GM12878 (cell line): ENCODE data around the gene TRIM37. TPM values are rescaled to one million over a fixed set of nuclear protein-coding genes. Genes with fewer than 3 reads are reported as not detected.

Experiments
- ATAC-seq: fragments of 200-7000 bp; cut with Tn5 transposase; 3 replicates; pipeline ENCODE4 v1.9.1; 2020; ENCODE audit warnings: mild to moderate bottlenecking, moderate library complexity
- BruUV-seq: library from RNA; stranded (reverse); fragments of 400-500 nt; replicated peaks from 2 replicates; lab custom pipeline; 2021; lab: Mats Ljungman, UMichigan
- CTCF ChIA-PET: fragments of 300-600 bp; sonication (Branson Sonifier 250); formaldehyde crosslinking; extraction: SDS; loops from one replicate; lab custom pipeline; 2021; ENCODE audit warnings: inconsistent platforms; lab: Yijun Ruan, JAX
- POLR2A ChIA-PET: fragments of 350-600 bp; formaldehyde crosslinking; extraction: SDS; loops from one replicate; lab custom pipeline; 2021; ENCODE audit warnings: inconsistent platforms; lab: Charles Lee
- RAD21 ChIA-PET: fragments of 300-600 bp; sonication (Branson Sonifier 250); formaldehyde crosslinking; loops from one replicate; lab custom pipeline; 2023; ENCODE audit warnings: antibody characterized with exemption; ENCODE audit not compliant: unreplicated experiment; lab: Charles Lee
- SMC1A ChIA-PET: fragments of 300-600 bp; sonication (Branson Sonifier 250); formaldehyde crosslinking; loops from one replicate; lab custom pipeline; 2023; ENCODE audit not compliant: unreplicated experiment, uncharacterized antibody; lab: Charles Lee
- DNase-seq: peaks from one replicate; pipeline ENCODE4 v3.0.0-alpha.2; 2011; ENCODE audit warnings: low read depth, low spot score
- FAIRE-seq: peaks from 3 replicates; lab custom pipeline; 2011; peaks lifted over from hg19 to GRCh38; lab: Jason Lieb, UNC
- H2AFZ ChIP-seq: 2 replicates; pipeline ENCODE4 v1.6.0; 2011; ENCODE audit warnings: low read depth, low read length, control low read depth; ENCODE audit not compliant: control insufficient read depth
- H3K27ac ChIP-seq: 2 replicates; pipeline ENCODE4 v1.5.1; 2011; ENCODE audit warnings: control low read depth; ENCODE audit not compliant: control insufficient read depth, insufficient read depth
- H3K27me3 ChIP-seq, 2 experiments: replicated peaks in 1 of 2; 2 replicates each; pipeline versions ENCODE4 v1.6.0 to v1.6.1; 2011; ENCODE audit warnings: low read length in 1 of 2; ENCODE audit not compliant: control insufficient read depth in 2 of 2, insufficient read depth in 2 of 2
- H3K36me3 ChIP-seq, 2 experiments: 2 replicates each; pipeline ENCODE4 v1.5.1; 2011; ENCODE audit warnings: low read length in 1 of 2; ENCODE audit not compliant: control insufficient read depth in 2 of 2, insufficient read depth in 2 of 2
- H3K4me1 ChIP-seq: 2 replicates; pipeline ENCODE4 v1.6.1; 2011; ENCODE audit warnings: mild to moderate bottlenecking, low read length, moderate library complexity, mixed read lengths; ENCODE audit not compliant: control insufficient read depth, insufficient read depth
- H3K4me2 ChIP-seq: 2 replicates; pipeline ENCODE4 v1.6.0; 2011; ENCODE audit warnings: control low read depth; ENCODE audit not compliant: control insufficient read depth, insufficient read depth
- H3K4me3 ChIP-seq: fragments of 200-600 bp; sonication (generic); 2 replicates; pipeline ENCODE4 v1.5.1; 2016
- H3K79me2 ChIP-seq: 2 replicates; pipeline ENCODE4 v1.6.0; 2011; ENCODE audit warnings: low read length; ENCODE audit not compliant: control insufficient read depth, insufficient read depth
- H3K9ac ChIP-seq: 2 replicates; pipeline ENCODE4 v1.8.0; 2011; ENCODE audit warnings: low read length, control low read depth, mixed read lengths; ENCODE audit not compliant: control insufficient read depth, insufficient read depth
- H3K9me3 ChIP-seq: replicated peaks from 3 replicates; pipeline ENCODE4 v1.5.1; 2011; ENCODE audit warnings: mild to moderate bottlenecking, low read length; ENCODE audit not compliant: control insufficient read depth, insufficient read depth
- H4K20me1 ChIP-seq: 2 replicates; pipeline ENCODE4 v1.6.0; 2011; ENCODE audit not compliant: control insufficient read depth, insufficient read depth
- BHLHE40 ChIP-seq, 2 experiments: fragments of 450-650 bp in 1 of 2; IDR thresholded peaks; 2 replicates each; pipeline ENCODE4 v1.6.1; 2011 to 2017; ENCODE audit warnings: low read depth in 2 of 2, borderline replicate concordance in 1 of 2, improper control_type of control experiment in 1 of 2, low read length in 1 of 2, mild to moderate bottlenecking in 1 of 2
- HCFC1 ChIP-seq: fragments of 150-350 bp; IDR thresholded peaks from 2 replicates; pipeline ENCODE4 v1.6.1; 2014; ENCODE audit warnings: low read length
- HDAC6 ChIP-seq: fragments of 200-600 bp; sonication (generic); IDR thresholded peaks from one replicate; pipeline ENCODE4 v1.8.0; 2017; ENCODE audit warnings: antibody characterized with exemption; ENCODE audit not compliant: unreplicated experiment
- MYC ChIP-seq: IDR thresholded peaks from 2 replicates; pipeline ENCODE4 v1.6.1; 2011; ENCODE audit warnings: mild to moderate bottlenecking, low read length, moderate library complexity, inconsistent platforms; ENCODE audit not compliant: insufficient read depth, insufficient replicate concordance, insufficient read length, severe bottlenecking
- PML ChIP-seq: IDR thresholded peaks from 2 replicates; pipeline ENCODE4 v1.6.1; 2012; ENCODE audit warnings: low read length, inconsistent platforms
- POLR2AphosphoS5 ChIP-seq: IDR thresholded peaks from 2 replicates; pipeline ENCODE4 v1.6.1; 2011; ENCODE audit warnings: mild to moderate bottlenecking, low read length, inconsistent platforms
- SMAD5 ChIP-seq: IDR thresholded peaks from 2 replicates; pipeline ENCODE4 v1.6.1; 2016; ENCODE audit warnings: antibody characterized with exemption, low read depth
- SREBF2 ChIP-seq: IDR thresholded peaks from 2 replicates; pipeline ENCODE4 v1.6.1; 2012; ENCODE audit warnings: mild to moderate bottlenecking, low read length
- ZBED1 ChIP-seq: IDR thresholded peaks from 2 replicates; pipeline ENCODE4 v1.6.1; 2016; ENCODE audit warnings: borderline replicate concordance
- ZBTB11 ChIP-seq: fragments of 450-650 bp; formaldehyde crosslinking; IDR thresholded peaks from 2 replicates; pipeline ENCODE4 v1.5.0; 2022; ENCODE audit warnings: mild to moderate bottlenecking, missing genetic modification characterization
- WGBS: methylation state at CpG from one replicate; pipeline ENCODE4 v1.1.6; 2016; ENCODE audit warnings: low lambda C conversion rate; ENCODE audit not compliant: insufficient replicate concordance, insufficient coverage; ENCODE audit errors: missing lambda C conversion rate; 5-methylcytosine and 5-hydroxymethylcytosine counted together
- in situ Hi-C: fragments of 300-500 bp; cut with MboI; formaldehyde crosslinking; loops from 9 replicates; pipeline ENCODE4 v1.14.3; 2018; ENCODE audit warnings: mixed read lengths
- intact Hi-C: fragments of 100-400 bp; cut with micrococcal nuclease; formaldehyde crosslinking; loops from one replicate; pipeline ENCODE4 v1.14.2; 2022; ENCODE audit not compliant: unreplicated experiment
- polyA plus RNA-seq, 11 experiments: library from polyadenylated mRNA; depleted of rRNA in 4 of 11; unstranded in 6 of 11; stranded (reverse) in 5 of 11; fragments of >200 nt; fragmentation: Nextera tagmentation in 4 of 11; fragmentation: Illumina TruSeq in 1 of 11; extraction: Ambion mirVana in 4 of 11; extraction: Trizol in 1 of 11; gene quantifications; 1 replicate in 1 of 11; 2 replicates in 10 of 11; pipeline versions ENCODE4 v1.2.1 to v1.2.3, GENCODE V29; 2011 to 2016; ENCODE audit warnings: inconsistent platforms in 2 of 11, missing spikeins in 2 of 11, low read depth in 1 of 11
- total RNA-seq, 4 experiments: library from RNA; depleted of rRNA in 3 of 4; stranded (reverse); fragments of >200 nt in 3 of 4; fragmentation: Illumina TruSeq in 1 of 4; extraction: Trizol in 1 of 4; gene quantifications; 2 replicates each; pipeline versions ENCODE4 v1.2.1 to v1.2.3, GENCODE V29; 2013 to 2021
- TF ChIP-seq, protein P1 (sequence below): fragments of 450-650 bp; IDR thresholded peaks from 2 replicates; pipeline ENCODE4 v1.6.1; 2016; ENCODE audit warnings: mild to moderate bottlenecking
- TF ChIP-seq, protein P2 (sequence below): IDR thresholded peaks from 2 replicates; pipeline ENCODE4 v1.6.1; 2011; ENCODE audit warnings: low read depth, mild to moderate bottlenecking, low read length, moderate library complexity, borderline replicate concordance; ENCODE audit errors: extremely low read depth
- TF ChIP-seq, protein P3 (sequence below): IDR thresholded peaks from 2 replicates; pipeline ENCODE4 v1.6.1; 2012; ENCODE audit warnings: improper control_type of control experiment, low read depth, low read length; ENCODE audit not compliant: insufficient replicate concordance

TRIM37 gene
- total and polyA plus RNA-seq, 10 of the 15 experiments (the other 5 are each of a cell fraction or from before 2014, with no cell fraction given), result 4.8 to 20.6 (median 18.1) TPM

DNA sequence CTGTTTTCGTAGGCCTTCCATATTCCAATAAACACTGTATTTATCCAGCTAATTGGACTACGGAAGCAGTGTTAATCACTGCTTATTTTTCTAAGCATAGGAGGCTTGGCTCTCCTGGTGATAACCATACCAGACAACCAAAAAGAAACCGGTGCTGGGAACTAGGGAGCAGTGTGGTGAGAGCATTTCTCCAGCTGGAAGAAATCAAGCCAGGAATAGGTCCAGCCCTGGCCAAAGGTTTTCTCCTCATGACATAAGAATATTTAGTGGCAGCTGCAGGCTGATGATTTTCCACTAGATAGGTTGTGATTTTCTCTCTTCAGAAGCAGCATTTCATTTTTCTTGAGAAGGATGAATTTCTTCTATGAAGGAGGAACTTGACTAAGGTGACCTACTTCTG, 141.5 kb downstream of the TRIM37 start:
- FAIRE-seq, result no peak
- no peak for TF ChIP-seq SMAD5
- TF ChIP-seq, protein P1, sequence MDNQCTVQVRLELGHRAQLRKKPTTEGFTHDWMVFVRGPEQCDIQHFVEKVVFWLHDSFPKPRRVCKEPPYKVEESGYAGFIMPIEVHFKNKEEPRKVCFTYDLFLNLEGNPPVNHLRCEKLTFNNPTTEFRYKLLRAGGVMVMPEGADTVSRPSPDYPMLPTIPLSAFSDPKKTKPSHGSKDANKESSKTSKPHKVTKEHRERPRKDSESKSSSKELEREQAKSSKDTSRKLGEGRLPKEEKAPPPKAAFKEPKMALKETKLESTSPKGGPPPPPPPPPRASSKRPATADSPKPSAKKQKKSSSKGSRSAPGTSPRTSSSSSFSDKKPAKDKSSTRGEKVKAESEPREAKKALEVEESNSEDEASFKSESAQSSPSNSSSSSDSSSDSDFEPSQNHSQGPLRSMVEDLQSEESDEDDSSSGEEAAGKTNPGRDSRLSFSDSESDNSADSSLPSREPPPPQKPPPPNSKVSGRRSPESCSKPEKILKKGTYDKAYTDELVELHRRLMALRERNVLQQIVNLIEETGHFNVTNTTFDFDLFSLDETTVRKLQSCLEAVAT, result no peak
- TF ChIP-seq SREBF2, result no peak
- no peak for TF ChIP-seq HCFC1
- no peak for TF ChIP-seq PML
- TF ChIP-seq, protein P2, sequence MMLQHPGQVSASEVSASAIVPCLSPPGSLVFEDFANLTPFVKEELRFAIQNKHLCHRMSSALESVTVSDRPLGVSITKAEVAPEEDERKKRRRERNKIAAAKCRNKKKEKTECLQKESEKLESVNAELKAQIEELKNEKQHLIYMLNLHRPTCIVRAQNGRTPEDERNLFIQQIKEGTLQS, result no peak
- TF ChIP-seq ZBED1, result no peak
- TF ChIP-seq POLR2AphosphoS5, result no peak
- TF ChIP-seq ZBTB11 (CRISPR knock-in tag), result no peak
- TF ChIP-seq BHLHE40 (IDR thresholded peaks at IDR 0.05; ENCODE audit: borderline replicate concordance in 1 of 2, low read depth in 2 of 2, low read length in 1 of 2), result no peak
- TF ChIP-seq HDAC6, result no peak
- TF ChIP-seq, protein P3, sequence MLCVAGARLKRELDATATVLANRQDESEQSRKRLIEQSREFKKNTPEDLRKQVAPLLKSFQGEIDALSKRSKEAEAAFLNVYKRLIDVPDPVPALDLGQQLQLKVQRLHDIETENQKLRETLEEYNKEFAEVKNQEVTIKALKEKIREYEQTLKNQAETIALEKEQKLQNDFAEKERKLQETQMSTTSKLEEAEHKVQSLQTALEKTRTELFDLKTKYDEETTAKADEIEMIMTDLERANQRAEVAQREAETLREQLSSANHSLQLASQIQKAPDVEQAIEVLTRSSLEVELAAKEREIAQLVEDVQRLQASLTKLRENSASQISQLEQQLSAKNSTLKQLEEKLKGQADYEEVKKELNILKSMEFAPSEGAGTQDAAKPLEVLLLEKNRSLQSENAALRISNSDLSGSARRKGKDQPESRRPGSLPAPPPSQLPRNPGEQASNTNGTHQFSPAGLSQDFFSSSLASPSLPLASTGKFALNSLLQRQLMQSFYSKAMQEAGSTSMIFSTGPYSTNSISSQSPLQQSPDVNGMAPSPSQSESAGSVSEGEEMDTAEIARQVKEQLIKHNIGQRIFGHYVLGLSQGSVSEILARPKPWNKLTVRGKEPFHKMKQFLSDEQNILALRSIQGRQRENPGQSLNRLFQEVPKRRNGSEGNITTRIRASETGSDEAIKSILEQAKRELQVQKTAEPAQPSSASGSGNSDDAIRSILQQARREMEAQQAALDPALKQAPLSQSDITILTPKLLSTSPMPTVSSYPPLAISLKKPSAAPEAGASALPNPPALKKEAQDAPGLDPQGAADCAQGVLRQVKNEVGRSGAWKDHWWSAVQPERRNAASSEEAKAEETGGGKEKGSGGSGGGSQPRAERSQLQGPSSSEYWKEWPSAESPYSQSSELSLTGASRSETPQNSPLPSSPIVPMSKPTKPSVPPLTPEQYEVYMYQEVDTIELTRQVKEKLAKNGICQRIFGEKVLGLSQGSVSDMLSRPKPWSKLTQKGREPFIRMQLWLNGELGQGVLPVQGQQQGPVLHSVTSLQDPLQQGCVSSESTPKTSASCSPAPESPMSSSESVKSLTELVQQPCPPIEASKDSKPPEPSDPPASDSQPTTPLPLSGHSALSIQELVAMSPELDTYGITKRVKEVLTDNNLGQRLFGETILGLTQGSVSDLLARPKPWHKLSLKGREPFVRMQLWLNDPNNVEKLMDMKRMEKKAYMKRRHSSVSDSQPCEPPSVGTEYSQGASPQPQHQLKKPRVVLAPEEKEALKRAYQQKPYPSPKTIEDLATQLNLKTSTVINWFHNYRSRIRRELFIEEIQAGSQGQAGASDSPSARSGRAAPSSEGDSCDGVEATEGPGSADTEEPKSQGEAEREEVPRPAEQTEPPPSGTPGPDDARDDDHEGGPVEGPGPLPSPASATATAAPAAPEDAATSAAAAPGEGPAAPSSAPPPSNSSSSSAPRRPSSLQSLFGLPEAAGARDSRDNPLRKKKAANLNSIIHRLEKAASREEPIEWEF, result no peak
- no peak for TF ChIP-seq MYC

More for the DNA sequence above, 141.5 kb downstream of the TRIM37 start:
- ChIA-PET CTCF (interaction anchor here (1.2 to 1.8 kb wide), 3 partner anchors 9 to 34 kb away, joined by 3 to 6 read pairs (median 4); no protein-coding TSS in a partner anchor), RAD21 (no interaction called here), POLR2A (interaction anchor here (0.5 kb wide), 1 partner anchor 36 kb away, joined by 4 read pairs; no protein-coding TSS in a partner anchor), SMC1A (interaction anchor here (1.2 to 2.0 kb wide), 3 partner anchors 10 to 35 kb away, joined by 3 to 8 read pairs (median 3); no protein-coding TSS in a partner anchor)
- H4K20me1 ChIP-seq, result no peaks in the 10 kb centered on the region
- no peak overlapping the region for H3K27ac ChIP-seq
- no peaks in the 10 kb centered on the region for H3K27me3 ChIP-seq
- 85% methylated on average over 3 of the region's 3 CpGs for WGBS
- H3K9me3 ChIP-seq, result no peaks in the 10 kb centered on the region
- DNase-seq (no peak), ATAC-seq (no peak)
- no peaks in the 10 kb centered on the region; the same call in 1 of the 2 replicates for H3K4me1 ChIP-seq
- H3K9ac ChIP-seq, result no peak overlapping the region
- H3K36me3 ChIP-seq, result no peaks in the 10 kb centered on the region
- H3K4me2 ChIP-seq, result no peak overlapping the region
- no peak overlapping the region for H3K4me3 ChIP-seq
- H2AFZ ChIP-seq, result no peak overlapping the region
- intact Hi-C loops (no loop called here), in situ Hi-C loops (no loop called here)
- no TSS peak for BruUV-seq
- no peaks in the 10 kb centered on the region for H3K79me2 ChIP-seq
